ENCODE data around the gene CST11. TPM values are rescaled to one million over a fixed set of nuclear protein-coding genes. Genes with fewer than 3 reads are reported as not detected.

Gene CST11
- polyA plus RNA-seq, 1 donor (not counting 4 experiments of a cell fraction or from before 2014, with no cell fraction given) = not detected

DNA sequence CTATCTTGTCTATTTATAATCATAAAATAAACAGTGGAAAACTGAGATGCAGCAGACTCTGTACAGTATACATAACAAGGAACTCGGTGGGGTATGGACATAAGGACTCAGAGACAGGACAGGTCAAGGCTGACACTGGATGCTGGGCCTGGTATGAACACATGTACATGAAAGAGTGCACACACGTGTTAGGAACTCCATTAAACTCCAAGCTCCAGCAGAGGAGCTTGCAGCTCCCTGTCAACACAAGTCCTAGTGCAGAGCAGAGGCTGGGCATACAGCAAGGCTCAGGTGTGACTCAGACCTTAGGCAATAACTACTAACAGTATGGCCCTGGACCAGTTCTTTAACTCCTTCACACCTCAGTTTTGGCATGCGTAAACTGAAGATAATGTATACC, 48.5 kb downstream of the CST11 start:
- Histone ChIP-seq H3K79me2 (ENCODE audit: control insufficient read depth, insufficient read depth, low read length) (peaks cover 69% of the 10 kb centered on the region), H4K20me1 (ENCODE audit: control insufficient read depth, extremely low read depth, insufficient read depth, low read length) (peaks cover 5% of the 10 kb centered on the region), H3K4me2 (ENCODE audit: control insufficient read depth, extremely low read depth, insufficient read depth, low read depth, low read length) (peak overlapping the region; percentile 44)

GRCh38 chr20:23403751-23404150, 48.9 kb downstream of the CST11 start:
- H3K36me3 ChIP-seq (ENCODE audit: control insufficient read depth in 2 of 2, extremely low read depth in 1 of 2, insufficient read depth in 2 of 2, low read length in 2 of 2) = peaks cover 0 to 6% of the 10 kb centered on the region in 2 experiments
- H3K9me1 ChIP-seq (ENCODE audit: control insufficient read depth, extremely low read depth, insufficient read depth, low read length) = no peaks in the 10 kb centered on the region
- H3K79me2 ChIP-seq (ENCODE audit: control insufficient read depth, insufficient read depth, low read length) = peaks cover 64% of the 10 kb centered on the region
- H3K4me2 ChIP-seq (ENCODE audit: control insufficient read depth, extremely low read depth, insufficient read depth, low read depth, low read length) = peak overlapping the region; percentile 44
- H3K27ac ChIP-seq (ENCODE audit: control insufficient read depth, insufficient read depth, low read length) = peak overlapping the region; percentile 28
- no peak for DNase-seq (ENCODE audit: low read depth, low spot score)
- no peak for FAIRE-seq
- H3K4me3 ChIP-seq (ENCODE audit: control insufficient read depth in 2 of 3, extremely low read depth in 1 of 3, insufficient read depth in 2 of 3, low read depth in 1 of 3, low read length in 3 of 3) = no peak overlapping the region
- no peak overlapping the region for H3K9ac ChIP-seq (ENCODE audit: control insufficient read depth, extremely low read depth, insufficient read depth, low read length)
- H4K20me1 ChIP-seq (ENCODE audit: control insufficient read depth, extremely low read depth, insufficient read depth, low read length) = peaks cover 5% of the 10 kb centered on the region
- dilution Hi-C loops (cut with MboI; ENCODE audit: extremely low pct_ligation_motif_present, low sequenced_read_pairs) = loop anchor here (25.0 kb wide), 1 partner anchor 209 kb away; the partner anchor contains the start of gene CST9
- H3K27me3 ChIP-seq (ENCODE audit: control insufficient read depth, extremely low read depth, insufficient read depth, low read length) = no peaks in the 10 kb centered on the region
- TF ChIP-seq, protein P1, sequence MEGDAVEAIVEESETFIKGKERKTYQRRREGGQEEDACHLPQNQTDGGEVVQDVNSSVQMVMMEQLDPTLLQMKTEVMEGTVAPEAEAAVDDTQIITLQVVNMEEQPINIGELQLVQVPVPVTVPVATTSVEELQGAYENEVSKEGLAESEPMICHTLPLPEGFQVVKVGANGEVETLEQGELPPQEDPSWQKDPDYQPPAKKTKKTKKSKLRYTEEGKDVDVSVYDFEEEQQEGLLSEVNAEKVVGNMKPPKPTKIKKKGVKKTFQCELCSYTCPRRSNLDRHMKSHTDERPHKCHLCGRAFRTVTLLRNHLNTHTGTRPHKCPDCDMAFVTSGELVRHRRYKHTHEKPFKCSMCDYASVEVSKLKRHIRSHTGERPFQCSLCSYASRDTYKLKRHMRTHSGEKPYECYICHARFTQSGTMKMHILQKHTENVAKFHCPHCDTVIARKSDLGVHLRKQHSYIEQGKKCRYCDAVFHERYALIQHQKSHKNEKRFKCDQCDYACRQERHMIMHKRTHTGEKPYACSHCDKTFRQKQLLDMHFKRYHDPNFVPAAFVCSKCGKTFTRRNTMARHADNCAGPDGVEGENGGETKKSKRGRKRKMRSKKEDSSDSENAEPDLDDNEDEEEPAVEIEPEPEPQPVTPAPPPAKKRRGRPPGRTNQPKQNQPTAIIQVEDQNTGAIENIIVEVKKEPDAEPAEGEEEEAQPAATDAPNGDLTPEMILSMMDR (optimal IDR thresholded peaks at IDR 0.05 in 1 of 3, IDR thresholded peaks at IDR 0.05 in 1 of 3, conservative IDR thresholded peaks at IDR 0.05 in 1 of 3; ENCODE audit: extremely low read depth in 1 of 3, insufficient read depth in 2 of 3, low read length in 3 of 3) = no peak
- no peak for TF ChIP-seq EZH2 (IDR thresholded peaks at IDR 0.05; ENCODE audit: low read length)
- no peaks in the 10 kb centered on the region for H3K9me3 ChIP-seq (ENCODE audit: control insufficient read depth, low read depth, low read length)
- no peak overlapping the region for H2AFZ ChIP-seq (ENCODE audit: control insufficient read depth, low read length)
- peaks cover 10% of the 10 kb centered on the region for H3K4me1 ChIP-seq (ENCODE audit: control insufficient read depth, extremely low read depth, insufficient read depth, low read length)

More for the DNA sequence above, 48.5 kb downstream of the CST11 start:
- H3K4me3 ChIP-seq (ENCODE audit: control insufficient read depth in 2 of 3, extremely low read depth in 1 of 3, insufficient read depth in 2 of 3, low read depth in 1 of 3, low read length in 3 of 3) = no peak overlapping the region
- DNase-seq (ENCODE audit: low read depth, low spot score) = no peak
- no peak overlapping the region for H3K9ac ChIP-seq (ENCODE audit: control insufficient read depth, extremely low read depth, insufficient read depth, low read length)
- no peak for TF ChIP-seq EZH2 (IDR thresholded peaks at IDR 0.05; ENCODE audit: low read length)
- TF ChIP-seq, protein P1 (optimal IDR thresholded peaks at IDR 0.05 in 1 of 3, IDR thresholded peaks at IDR 0.05 in 1 of 3, conservative IDR thresholded peaks at IDR 0.05 in 1 of 3; ENCODE audit: extremely low read depth in 1 of 3, insufficient read depth in 2 of 3, low read length in 3 of 3) = no peak
- dilution Hi-C loops (cut with MboI; ENCODE audit: extremely low pct_ligation_motif_present, low sequenced_read_pairs) = loop anchor here (25.0 kb wide), 1 partner anchor 208 kb away; the partner anchor contains the start of gene CST9
- FAIRE-seq = peak; percentile 94
- no peaks in the 10 kb centered on the region for H3K27me3 ChIP-seq (ENCODE audit: control insufficient read depth, extremely low read depth, insufficient read depth, low read length)
- peak overlapping the region; percentile 28 for H3K27ac ChIP-seq (ENCODE audit: control insufficient read depth, insufficient read depth, low read length)
- no peaks in the 10 kb centered on the region for H3K9me3 ChIP-seq (ENCODE audit: control insufficient read depth, low read depth, low read length)
- no peaks in the 10 kb centered on the region for H3K9me1 ChIP-seq (ENCODE audit: control insufficient read depth, extremely low read depth, insufficient read depth, low read length)
- H3K4me1 ChIP-seq (ENCODE audit: control insufficient read depth, extremely low read depth, insufficient read depth, low read length) = peaks cover 10% of the 10 kb centered on the region
- peaks cover 0 to 4% of the 10 kb centered on the region in 2 experiments for H3K36me3 ChIP-seq (ENCODE audit: control insufficient read depth in 2 of 2, extremely low read depth in 1 of 2, insufficient read depth in 2 of 2, low read length in 2 of 2)
- no peak overlapping the region for H2AFZ ChIP-seq (ENCODE audit: control insufficient read depth, low read length)
